Measurements from ENCODE around the gene ELOVL1.
A peak's percentile ranks its signal among the peaks of the same experiment; 100 is the strongest.
"Not testable (repeated sequence)": the region's sequence is repeated elsewhere in the genome, so short reads cannot be mapped to it uniquely, and the experiment has no call there.

ELOVL1 gene

GRCh38 chr1:43367904-43368645, at the start of gene ELOVL1:
ELOVL1 (minus strand) TSS chr1:43368011; CDS start chr1:43365609, 2,402 bp downstream.
- peak; percentile 94 for DNase-seq

GRCh38 chr1:43415901-43416300, 48.1 kb upstream of the ELOVL1 start:
- DNase-seq = no peak

GRCh38 chr1:43414634-43415223, 46.9 kb upstream of the ELOVL1 start:
- DNase-seq = peak; percentile 68

- DNase-seq = not testable (repeated sequence)
Observed at GRCh38 chr1:43413426-43413825, 45.6 kb upstream of the ELOVL1 start.

GRCh38 chr1:43410571-43410970, 42.8 kb upstream of the ELOVL1 start:
- no peak for DNase-seq

GRCh38 chr1:43405876-43406234, 38.0 kb upstream of the ELOVL1 start:
- no peak for DNase-seq

- no peak for DNase-seq
Observed at GRCh38 chr1:43405219-43405875, 37.5 kb upstream of the ELOVL1 start.

- DNase-seq = no peak
Observed at GRCh38 chr1:43404353-43404752, 36.5 kb upstream of the ELOVL1 start.

- DNase-seq = no peak
Observed at GRCh38 chr1:43402089-43402865, 34.5 kb upstream of the ELOVL1 start.

- DNase-seq = not testable (repeated sequence)
Observed at GRCh38 chr1:43400441-43400840, 32.6 kb upstream of the ELOVL1 start.

GRCh38 chr1:43398227-43398626, 30.4 kb upstream of the ELOVL1 start:
- DNase-seq = no peak

GRCh38 chr1:43396059-43396458, 28.2 kb upstream of the ELOVL1 start:
- DNase-seq = no peak

GRCh38 chr1:43395523-43395922, 27.7 kb upstream of the ELOVL1 start:
- DNase-seq = no peak

- no peak for DNase-seq
Observed at GRCh38 chr1:43392702-43393101, 24.9 kb upstream of the ELOVL1 start.

GRCh38 chr1:43389326-43390313, 21.8 kb upstream of the ELOVL1 start, which contains the start of the genes MED8 and SZT2:
MED8 (minus strand) TSS chr1:43389800; CDS start chr1:43389764, 36 bp downstream.
SZT2 (plus strand) TSS chr1:43389899; CDS start chr1:43389969, 70 bp downstream.
- peak; percentile 96 for DNase-seq

GRCh38 chr1:43388613-43389012, 20.8 kb upstream of the ELOVL1 start:
- peak; percentile 14 for DNase-seq

- DNase-seq = peak; percentile 89
Observed at GRCh38 chr1:43387976-43388599, 20.3 kb upstream of the ELOVL1 start.

GRCh38 chr1:43386676-43387075, 18.9 kb upstream of the ELOVL1 start:
- no peak for DNase-seq

GRCh38 chr1:43383449-43383848, 15.6 kb upstream of the ELOVL1 start:
- no peak for DNase-seq

- no peak for DNase-seq
Observed at GRCh38 chr1:43382027-43382779, 14.4 kb upstream of the ELOVL1 start.

GRCh38 chr1:43381612-43382011, 13.8 kb upstream of the ELOVL1 start:
- DNase-seq = peak; percentile 92

All from inflammatory macrophage treated with lipopolysaccharide for 4 hours (primary cell).